Transverse colon (tissue), 3 donors: Measurements from ENCODE around the gene KIF3C.

Experiments used
- CTCF ChIP-seq, 5 experiments: fragments of 200-600 bp in 3 of 5; fragments of 450-650 bp in 2 of 5; sonication (generic) in 3 of 5; IDR thresholded peaks; 1 replicate in 2 of 5; 2 replicates in 3 of 5; pipeline ENCODE4 v1.5.1; 2016 to 2017; ENCODE audit warnings: antibody characterized with exemption in 5 of 5, inconsistent platforms in 3 of 5, mild to moderate bottlenecking in 2 of 5, moderate library complexity in 1 of 5
- POLR2A ChIP-seq: fragments of 450-650 bp; IDR thresholded peaks from one replicate; pipeline ENCODE4 v1.6.1; 2016; ENCODE audit warnings: antibody characterized with exemption, mild to moderate bottlenecking, moderate library complexity

DNA sequence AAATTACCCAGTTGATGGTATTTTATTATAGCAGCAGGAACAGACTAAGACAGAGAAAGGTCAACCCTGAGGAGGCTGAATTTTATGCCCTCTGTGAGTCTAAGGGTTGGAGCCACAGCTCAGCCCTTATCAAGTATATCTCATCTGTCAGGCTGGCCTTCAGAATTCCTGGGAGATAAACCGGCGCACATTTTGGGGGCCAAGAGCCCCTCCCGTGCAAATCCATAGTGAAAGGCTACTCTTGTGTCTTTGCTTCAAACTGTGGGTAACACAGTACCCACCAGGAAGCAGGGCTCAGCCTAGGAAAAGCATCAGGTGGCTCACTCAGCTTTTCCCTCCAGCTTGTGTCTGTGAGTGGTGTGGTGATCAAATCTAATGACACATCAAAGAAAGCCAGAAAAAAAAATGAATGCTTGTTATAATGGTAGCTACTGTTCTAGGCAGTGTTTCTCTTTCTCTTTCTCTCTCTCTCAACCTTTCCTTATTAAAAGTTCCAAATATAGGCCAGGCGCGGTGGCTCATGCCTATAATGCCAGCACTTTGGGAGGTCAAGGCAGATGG, 79.0 kb downstream of the KIF3C start:
- TF ChIP-seq POLR2A (no peak), CTCF (IDR thresholded peaks at IDR 0.05) (no peak)
